Endodermal cell (in vitro differentiated cells): Measurements from ENCODE around the gene IGFBP1. TPM values are rescaled to one million over a fixed set of nuclear protein-coding genes. Genes with fewer than 3 reads are reported as not detected.

Experiments
- DNase-seq: peaks from one replicate; pipeline ENCODE4 v3.0.0-alpha.2; 2017
- H3K27ac ChIP-seq: 2 replicates; pipeline ENCODE4 v1.5.1; 2013; ENCODE audit warnings: mild to moderate bottlenecking, low read depth, low read length, moderate library complexity
- H3K27me3 ChIP-seq: 2 replicates; pipeline ENCODE4 v1.6.1; 2013; ENCODE audit warnings: mild to moderate bottlenecking, low read length, moderate library complexity; ENCODE audit not compliant: insufficient read depth, control insufficient read depth, poor library complexity, severe bottlenecking
- H3K36me3 ChIP-seq: 2 replicates; pipeline ENCODE4 v1.7.0; 2013; ENCODE audit warnings: mild to moderate bottlenecking, low read length, moderate library complexity; ENCODE audit not compliant: control insufficient read depth, insufficient read depth
- H3K4me1 ChIP-seq: one replicate; pipeline ENCODE4 v1.7.0; 2013; ENCODE audit warnings: low read length; ENCODE audit not compliant: control insufficient read depth, insufficient read depth
- H3K4me3 ChIP-seq: 2 replicates; pipeline ENCODE4 v1.5.1; 2013; ENCODE audit warnings: mild to moderate bottlenecking, low read length, moderate library complexity
- H3K9ac ChIP-seq: 2 replicates; pipeline ENCODE4 v1.6.1; 2013; ENCODE audit warnings: mild to moderate bottlenecking, low read length, moderate library complexity; ENCODE audit not compliant: poor library complexity, severe bottlenecking; ENCODE audit errors: extremely low read depth
- H3K9me3 ChIP-seq: 2 replicates; pipeline ENCODE4 v1.6.1; 2013; ENCODE audit warnings: mild to moderate bottlenecking, low read length, moderate library complexity; ENCODE audit not compliant: control insufficient read depth
- H3K27ac Mint-ChIP-seq: 2 replicates; pipeline ENCODE4 v1.8.0; 2020; ENCODE audit warnings: mixed read lengths
- H3K27me3 Mint-ChIP-seq: 2 replicates; pipeline ENCODE4 v1.8.0; 2021; ENCODE audit warnings: mild to moderate bottlenecking, mixed read lengths; ENCODE audit not compliant: insufficient read depth
- H3K36me3 Mint-ChIP-seq: 2 replicates; pipeline ENCODE4 v1.8.0; 2020; ENCODE audit warnings: low read depth, mixed read lengths
- H3K4me1 Mint-ChIP-seq: 2 replicates; pipeline ENCODE4 v1.8.0; 2020; ENCODE audit warnings: mixed read lengths
- H3K4me3 Mint-ChIP-seq: 2 replicates; pipeline ENCODE4 v1.8.0; 2020; ENCODE audit warnings: mild to moderate bottlenecking, moderate library complexity, mixed read lengths
- H3K9me3 Mint-ChIP-seq: 2 replicates; pipeline ENCODE4 v1.8.0; 2020; ENCODE audit warnings: mild to moderate bottlenecking, mixed read lengths
- WGBS, 2 experiments: methylation state at CpG; one replicate each; pipeline versions ENCODE4 v1.1.5 to v1.1.7; 2013; ENCODE audit warnings: missing lambda C conversion rate in 2 of 2, mixed read lengths in 1 of 2; ENCODE audit not compliant: insufficient coverage in 1 of 2, insufficient read length in 1 of 2; 5-methylcytosine and 5-hydroxymethylcytosine counted together
- total RNA-seq, 2 donors: library from RNA; stranded (reverse); fragmentation: NEBNext Ultra II Directional in 1 of 2; extraction: Animal tissue kit (Norgen Biotek cat#: 25700) in 1 of 2; gene quantifications; 2 replicates in 1 of 2; 3 replicates in 1 of 2; pipeline ENCODE4 v1.2.1, GENCODE V29; 2021
- TF ChIP-seq, protein P1 (sequence below): fragments of 200-600 bp; sonication (generic); conservative IDR thresholded peaks from 2 replicates; pipeline ENCODE4 v1.5.0; 2021; ENCODE audit warnings: antibody characterized with exemption, mild to moderate bottlenecking

IGFBP1 gene
- total RNA-seq, 2 donors from 2014 or later = not detected

DNA sequence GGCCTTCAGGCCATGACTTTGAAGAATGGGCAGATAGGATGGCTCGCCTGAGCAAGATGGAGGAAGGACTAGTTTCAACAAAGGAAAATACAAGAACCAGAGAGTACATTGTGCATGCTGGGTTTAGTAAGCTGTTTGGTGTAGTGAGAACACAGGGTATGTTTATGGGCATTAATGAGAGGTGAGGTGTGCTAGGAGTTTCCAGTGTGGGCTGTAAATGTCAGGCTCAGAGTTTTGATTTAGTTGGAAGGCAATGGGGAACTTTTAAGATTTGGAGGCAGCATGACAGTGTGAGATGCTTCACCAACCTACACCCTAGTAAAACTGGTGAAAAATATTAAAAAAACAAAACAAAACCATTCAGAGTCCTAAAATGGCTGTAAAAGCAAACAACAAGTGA lies 13.3 kb downstream of the IGFBP1 start:
- H3K4me3 Mint-ChIP-seq = no peak overlapping the region
- no peaks in the 10 kb centered on the region for H3K36me3 Mint-ChIP-seq
- Histone ChIP-seq H3K9ac (no peak overlapping the region), H3K4me1 (no peaks in the 10 kb centered on the region), H3K27ac (no peak overlapping the region), H3K27me3 (peaks cover 14% of the 10 kb centered on the region), H3K4me3 (no peak overlapping the region), H3K9me3 (no peaks in the 10 kb centered on the region), H3K36me3 (no peaks in the 10 kb centered on the region)
- TF ChIP-seq, protein P1, sequence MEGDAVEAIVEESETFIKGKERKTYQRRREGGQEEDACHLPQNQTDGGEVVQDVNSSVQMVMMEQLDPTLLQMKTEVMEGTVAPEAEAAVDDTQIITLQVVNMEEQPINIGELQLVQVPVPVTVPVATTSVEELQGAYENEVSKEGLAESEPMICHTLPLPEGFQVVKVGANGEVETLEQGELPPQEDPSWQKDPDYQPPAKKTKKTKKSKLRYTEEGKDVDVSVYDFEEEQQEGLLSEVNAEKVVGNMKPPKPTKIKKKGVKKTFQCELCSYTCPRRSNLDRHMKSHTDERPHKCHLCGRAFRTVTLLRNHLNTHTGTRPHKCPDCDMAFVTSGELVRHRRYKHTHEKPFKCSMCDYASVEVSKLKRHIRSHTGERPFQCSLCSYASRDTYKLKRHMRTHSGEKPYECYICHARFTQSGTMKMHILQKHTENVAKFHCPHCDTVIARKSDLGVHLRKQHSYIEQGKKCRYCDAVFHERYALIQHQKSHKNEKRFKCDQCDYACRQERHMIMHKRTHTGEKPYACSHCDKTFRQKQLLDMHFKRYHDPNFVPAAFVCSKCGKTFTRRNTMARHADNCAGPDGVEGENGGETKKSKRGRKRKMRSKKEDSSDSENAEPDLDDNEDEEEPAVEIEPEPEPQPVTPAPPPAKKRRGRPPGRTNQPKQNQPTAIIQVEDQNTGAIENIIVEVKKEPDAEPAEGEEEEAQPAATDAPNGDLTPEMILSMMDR = no peak
- no peak overlapping the region for H3K27ac Mint-ChIP-seq
- no peak for DNase-seq
- H3K4me1 Mint-ChIP-seq = no peaks in the 10 kb centered on the region
- peaks cover 19% of the 10 kb centered on the region for H3K27me3 Mint-ChIP-seq
- WGBS, 2 experiments = 86 to 88% methylated on average over 1 of the region's 1 CpG
- no peaks in the 10 kb centered on the region for H3K9me3 Mint-ChIP-seq

DNA sequence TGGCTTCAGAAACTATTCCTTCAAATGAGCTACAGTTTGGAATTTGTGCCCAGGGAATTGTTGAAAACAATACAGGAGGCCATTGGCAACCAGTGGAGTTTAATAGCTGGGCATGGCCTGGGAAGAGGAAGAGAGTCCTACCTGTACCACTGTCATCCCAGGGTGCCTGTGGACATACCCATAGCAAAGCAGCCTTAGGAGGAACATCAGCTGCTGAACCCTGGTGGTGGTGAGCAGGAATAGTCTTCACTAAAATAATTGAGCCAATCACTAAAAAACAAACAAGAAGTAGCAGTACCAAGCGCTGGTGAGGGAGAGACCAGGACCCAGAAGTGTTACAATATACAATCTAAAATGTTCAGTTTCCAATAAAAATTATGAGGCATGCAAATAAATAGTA lies 14.5 kb downstream of the IGFBP1 start:
- Mint-ChIP-seq H3K27me3 (peaks cover 19% of the 10 kb centered on the region), H3K9me3 (no peaks in the 10 kb centered on the region), H3K36me3 (no peaks in the 10 kb centered on the region), H3K4me3 (no peak overlapping the region), H3K4me1 (no peaks in the 10 kb centered on the region), H3K27ac (no peak overlapping the region)
- H3K4me3 ChIP-seq = no peak overlapping the region
- no peak overlapping the region for H3K27ac ChIP-seq
- H3K27me3 ChIP-seq = peaks cover 14% of the 10 kb centered on the region
- WGBS, 2 experiments = 100% methylated on average over 1 of the region's 1 CpG; no CpG with 5 or more reads in 1 of the 2 experiments
- no peak overlapping the region for H3K9ac ChIP-seq
- H3K9me3 ChIP-seq = no peaks in the 10 kb centered on the region
- H3K4me1 ChIP-seq = no peaks in the 10 kb centered on the region
- TF ChIP-seq, protein P1 = peak; percentile 55
- H3K36me3 ChIP-seq = no peaks in the 10 kb centered on the region
- DNase-seq = peak; percentile 39

DNA sequence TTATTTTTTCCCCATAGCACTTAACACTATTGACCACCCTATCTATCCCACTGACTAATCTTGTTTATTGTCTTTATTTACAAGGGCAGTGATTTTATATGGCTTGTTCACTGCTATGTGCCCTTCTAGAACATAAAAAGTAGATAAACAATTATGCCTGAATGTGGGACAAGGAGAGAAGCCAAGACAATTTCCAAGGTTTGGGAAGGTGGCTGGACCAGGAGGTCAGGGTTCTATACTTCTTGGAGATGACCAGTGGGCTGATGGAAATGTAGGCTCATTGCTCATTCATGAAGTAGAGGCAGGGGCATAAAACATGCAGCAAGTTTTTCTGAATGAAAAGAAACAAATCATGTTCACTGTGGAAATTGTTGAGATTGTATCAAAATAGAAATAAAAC lies 21.3 kb downstream of the IGFBP1 start:
- Mint-ChIP-seq H3K4me3 (no peak overlapping the region), H3K36me3 (no peaks in the 10 kb centered on the region), H3K9me3 (no peaks in the 10 kb centered on the region), H3K27me3 (peaks cover 11% of the 10 kb centered on the region), H3K4me1 (no peaks in the 10 kb centered on the region), H3K27ac (no peak overlapping the region)
- Histone ChIP-seq H3K4me1 (no peaks in the 10 kb centered on the region), H3K4me3 (no peak overlapping the region), H3K36me3 (peaks cover 4% of the 10 kb centered on the region), H3K27ac (no peak overlapping the region), H3K9ac (no peak overlapping the region), H3K27me3 (peaks cover 18% of the 10 kb centered on the region), H3K9me3 (no peaks in the 10 kb centered on the region)
- TF ChIP-seq, protein P1 = no peak
- no peak for DNase-seq
